GM19239 (cell line): ENCODE measurements around the gene GARIN5A.
A peak's percentile ranks its signal among the peaks of the same experiment; 100 is the strongest.
"Not testable (repeated sequence)": the region's sequence is repeated elsewhere in the genome, so short reads cannot be mapped to it uniquely, and the experiment has no call there.

ENCODE experiments used
- DNase-seq: peaks from one replicate; pipeline ENCODE4 v3.0.0; 2011; ENCODE audit warnings: low spot score; ENCODE audit not compliant: insufficient read length
- FAIRE-seq: peaks from 2 replicates; lab custom pipeline; 2011; peaks lifted over from hg19 to GRCh38; lab: Jason Lieb, UNC

The GARIN5A gene

GRCh38 chr19:50439130-50439529 lies 37.5 kb downstream of the GARIN5A start:
- not testable (repeated sequence) for FAIRE-seq, DNase-seq

GRCh38 chr19:50437862-50438449 lies 38.7 kb downstream of the GARIN5A start:
- DNase-seq (no peak), FAIRE-seq (no peak)

GRCh38 chr19:50435627-50436026 lies 41.0 kb downstream of the GARIN5A start:
- FAIRE-seq: no peak
- DNase-seq: no peak

- no peak for FAIRE-seq
- no peak for DNase-seq
These were observed 41.4 kb downstream of the GARIN5A start for GRCh38 chr19:50435221-50435620.

GRCh38 chr19:50434525-50434924 lies 42.1 kb downstream of the GARIN5A start:
- peak; percentile 8 for FAIRE-seq
- DNase-seq: no peak

- FAIRE-seq (no peak), DNase-seq (no peak)
These were observed 43.2 kb downstream of the GARIN5A start for GRCh38 chr19:50433201-50434180.

- DNase-seq (no peak), FAIRE-seq (no peak)
These were observed 44.2 kb downstream of the GARIN5A start, which contains the start of gene MYBPC2 for GRCh38 chr19:50432221-50433028. MYBPC2 (plus strand) TSS chr19:50432892; CDS start chr19:50432954, 62 bp downstream.

- peak; percentile 86 for FAIRE-seq
- DNase-seq: peak; percentile 80
These were observed 45.1 kb downstream of the GARIN5A start for GRCh38 chr19:50431343-50432220.

- DNase-seq (no peak), FAIRE-seq (peak; percentile 31)
These were observed 45.7 kb downstream of the GARIN5A start for GRCh38 chr19:50430888-50431342.

- FAIRE-seq (no peak), DNase-seq (no peak)
These were observed 47.7 kb downstream of the GARIN5A start for GRCh38 chr19:50428772-50429463.

- peak; percentile 42 for FAIRE-seq
These were observed 48.6 kb downstream of the GARIN5A start for GRCh38 chr19:50427997-50428425.

GRCh38 chr19:50427318-50427925 lies 49.2 kb downstream of the GARIN5A start:
- no peak for DNase-seq
- FAIRE-seq: no peak

More at GRCh38 chr19:50427997-50428425, 48.6 kb downstream of the GARIN5A start:
- DNase-seq: no peak

- FAIRE-seq (no peak), DNase-seq (no peak)
These were observed 51.1 kb downstream of the GARIN5A start for GRCh38 chr19:50425581-50425980.

- no peak for DNase-seq
- FAIRE-seq: no peak
These were observed 53.2 kb downstream of the GARIN5A start for GRCh38 chr19:50423279-50424113.

GRCh38 chr19:50422397-50423278 lies 54.0 kb downstream of the GARIN5A start:
- FAIRE-seq (peak; percentile 52), DNase-seq (no peak)

GRCh38 chr19:50420808-50421207 lies 55.8 kb downstream of the GARIN5A start:
- DNase-seq (no peak), FAIRE-seq (no peak)
